NCI-H226 (cell line): ENCODE results near the gene RPL18A.

Experiments used
- DNase-seq: peaks from one replicate; pipeline ENCODE4 v3.0.0-alpha.2; 2015

Gene RPL18A

GRCh38 chr19:17910791-17911360, 51.2 kb downstream of the RPL18A start:
- DNase-seq, result no peak
